K562 (cell line): ENCODE results near the gene ATG13. TPM values are rescaled to one million over a fixed set of nuclear protein-coding genes. Genes with fewer than 3 reads are reported as not detected.

Source experiments
- CC2D1A ChIP-seq: fragments of 450-650 bp; IDR thresholded peaks from 2 replicates; pipeline ENCODE4 v1.6.1; 2017; ENCODE audit warnings: mild to moderate bottlenecking
- CREBBP ChIP-seq: IDR thresholded peaks from one replicate; pipeline ENCODE4 v1.6.1; 2012; ENCODE audit warnings: low read depth, mild to moderate bottlenecking, control low read depth, inconsistent platforms, low read length
- FOXK2 ChIP-seq, 2 experiments: fragments of 450-650 bp; IDR thresholded peaks in 1 of 2; conservative IDR thresholded peaks in 1 of 2; 2 replicates each; pipeline ENCODE4 v1.6.1; 2016; ENCODE audit warnings: low read depth in 2 of 2, mild to moderate bottlenecking in 1 of 2
- HNRNPLL ChIP-seq: fragments of 200-400 bp; formaldehyde crosslinking; IDR thresholded peaks from 2 replicates; pipeline ENCODE4 v1.6.1; 2017; ENCODE audit warnings: low read length, low read depth, mild to moderate bottlenecking; ENCODE audit not compliant: poor library complexity, severe bottlenecking
- KAT8 ChIP-seq: fragments of 450-650 bp; IDR thresholded peaks from 2 replicates; pipeline ENCODE4 v1.6.1; 2016; ENCODE audit warnings: low read depth, mild to moderate bottlenecking
- LCOR ChIP-seq: sonication (generic); formaldehyde crosslinking; IDR thresholded peaks from 2 replicates; pipeline ENCODE4 v1.8.0; 2022; ENCODE audit warnings: mild to moderate bottlenecking, missing genetic modification reagents
- MYC ChIP-seq, 2 experiments: fragments of 250-450 bp in 1 of 2; sonication (Bioruptor Pico) in 1 of 2; IDR thresholded peaks; 2 replicates each; pipeline versions ENCODE4 v1.5.1 to v1.6.1; 2012 to 2021; ENCODE audit warnings: low read depth in 2 of 2, borderline replicate concordance in 1 of 2, improper control_type of control experiment in 1 of 2, low read length in 1 of 2, mild to moderate bottlenecking in 1 of 2, moderate library complexity in 1 of 2
- MYNN ChIP-seq, 2 experiments: sonication (generic); formaldehyde crosslinking in 1 of 2; IDR thresholded peaks; 2 replicates each; pipeline versions ENCODE4 v1.5.0 to v1.6.1; 2016 to 2020; ENCODE audit warnings: antibody characterized with exemption in 1 of 2, missing genetic modification reagents in 1 of 2
- NFATC3 ChIP-seq: fragments of 450-650 bp; IDR thresholded peaks from 2 replicates; pipeline ENCODE4 v1.6.1; 2017; ENCODE audit warnings: mild to moderate bottlenecking
- PPARD ChIP-seq: fragments of 250-450 bp; sonication (Bioruptor Pico); IDR thresholded peaks from 2 replicates; pipeline ENCODE4 v1.8.0; 2022; ENCODE audit warnings: inconsistent platforms, mild to moderate bottlenecking, moderate library complexity
- RBM25 ChIP-seq: fragments of 200-400 bp; formaldehyde crosslinking; IDR thresholded peaks from 2 replicates; pipeline ENCODE4 v1.6.1; 2018; ENCODE audit warnings: low read length, low read depth, moderate library complexity; ENCODE audit not compliant: severe bottlenecking
- SMC3 ChIP-seq: conservative IDR thresholded peaks from 2 replicates; pipeline ENCODE4 v1.6.1; 2011; ENCODE audit warnings: low read depth, low read length, improper control_type of control experiment; ENCODE audit not compliant: insufficient read depth
- TAF7 ChIP-seq: fragments of 450-650 bp; IDR thresholded peaks from 2 replicates; pipeline ENCODE4 v1.6.1; 2016; ENCODE audit warnings: missing genetic modification characterization, missing compliant biosample characterization
- TCF3 ChIP-seq: sonication (generic); formaldehyde crosslinking; IDR thresholded peaks from 2 replicates; pipeline ENCODE4 v1.4.0; 2020; ENCODE audit warnings: mild to moderate bottlenecking, missing genetic modification reagents
- TCF7L2 ChIP-seq: fragments of 150-350 bp; IDR thresholded peaks from 2 replicates; pipeline ENCODE4 v1.6.1; 2016; ENCODE audit warnings: low read depth, mild to moderate bottlenecking, low read length, moderate library complexity
- XRCC4 ChIP-seq: IDR thresholded peaks from one replicate; pipeline ENCODE4 v1.6.1; 2011; ENCODE audit not compliant: insufficient read depth, insufficient read length; ENCODE audit errors: extremely low read depth
- ZNF384 ChIP-seq: IDR thresholded peaks from 2 replicates; pipeline ENCODE4 v1.6.1; 2012; ENCODE audit warnings: low read depth, low read length, improper control_type of control experiment
- ZNF699 ChIP-seq: fragments of 250-450 bp; sonication (Bioruptor Pico); IDR thresholded peaks from 2 replicates; pipeline ENCODE4 v1.8.0; 2021; ENCODE audit warnings: mild to moderate bottlenecking, moderate library complexity; ENCODE audit not compliant: insufficient replicate concordance
- ZNF764 ChIP-seq: fragments of 250-450 bp; sonication (Bioruptor Pico); IDR thresholded peaks from 2 replicates; pipeline ENCODE4 v1.4.0; 2020; ENCODE audit warnings: low read depth, mild to moderate bottlenecking, moderate library complexity
- ZNF766 ChIP-seq: fragments of 200-800 bp; sonication (Bioruptor generic); conservative IDR thresholded peaks from 2 replicates; pipeline ENCODE4 v1.6.1; 2016; ENCODE audit warnings: missing genetic modification characterization, missing compliant biosample characterization
- polyA plus RNA-seq, 8 experiments: library from polyadenylated mRNA; depleted of rRNA in 4 of 8; stranded (reverse) in 5 of 8; unstranded in 3 of 8; fragments of >200 nt; fragmentation: Nextera tagmentation in 2 of 8; fragmentation: Illumina TruSeq in 1 of 8; extraction: Ambion mirVana in 2 of 8; extraction: Trizol in 1 of 8; gene quantifications; 2 replicates each; pipeline versions ENCODE4 v1.2.1 to v1.2.3, GENCODE V29; 2011 to 2014; ENCODE audit warnings: inconsistent platforms in 1 of 8, missing spikeins in 1 of 8
- total RNA-seq, 7 experiments: library from RNA; depleted of rRNA in 6 of 7; stranded (reverse); fragments of >200 nt in 6 of 7; fragmentation: Illumina TruSeq in 2 of 7; extraction: Trizol in 2 of 7; gene quantifications; 2 replicates each; pipeline versions ENCODE4 v1.2.1 to v1.2.3, GENCODE V29; 2011 to 2021; ENCODE audit warnings: low replicate concordance in 1 of 7
- TF ChIP-seq, protein P1 (sequence below): fragments of 450-650 bp; IDR thresholded peaks from 2 replicates; pipeline ENCODE4 v1.6.1; 2017; ENCODE audit warnings: mild to moderate bottlenecking, moderate library complexity
- TF ChIP-seq, protein P2 (sequence below): IDR thresholded peaks from 2 replicates; pipeline ENCODE4 v1.6.1; 2011; ENCODE audit not compliant: insufficient read length; ENCODE audit errors: extremely low read depth
- TF ChIP-seq, protein P3 (sequence below): fragments of 150-350 bp; conservative IDR thresholded peaks from 2 replicates; pipeline ENCODE4 v1.6.1; 2014; ENCODE audit warnings: low read length

The ATG13 gene
- total and polyA plus RNA-seq, 9 of the 15 experiments (the other 6 are each of a cell fraction or from before 2014, with no cell fraction given), result 13.1 to 61.5 (median 36.5) TPM

DNA sequence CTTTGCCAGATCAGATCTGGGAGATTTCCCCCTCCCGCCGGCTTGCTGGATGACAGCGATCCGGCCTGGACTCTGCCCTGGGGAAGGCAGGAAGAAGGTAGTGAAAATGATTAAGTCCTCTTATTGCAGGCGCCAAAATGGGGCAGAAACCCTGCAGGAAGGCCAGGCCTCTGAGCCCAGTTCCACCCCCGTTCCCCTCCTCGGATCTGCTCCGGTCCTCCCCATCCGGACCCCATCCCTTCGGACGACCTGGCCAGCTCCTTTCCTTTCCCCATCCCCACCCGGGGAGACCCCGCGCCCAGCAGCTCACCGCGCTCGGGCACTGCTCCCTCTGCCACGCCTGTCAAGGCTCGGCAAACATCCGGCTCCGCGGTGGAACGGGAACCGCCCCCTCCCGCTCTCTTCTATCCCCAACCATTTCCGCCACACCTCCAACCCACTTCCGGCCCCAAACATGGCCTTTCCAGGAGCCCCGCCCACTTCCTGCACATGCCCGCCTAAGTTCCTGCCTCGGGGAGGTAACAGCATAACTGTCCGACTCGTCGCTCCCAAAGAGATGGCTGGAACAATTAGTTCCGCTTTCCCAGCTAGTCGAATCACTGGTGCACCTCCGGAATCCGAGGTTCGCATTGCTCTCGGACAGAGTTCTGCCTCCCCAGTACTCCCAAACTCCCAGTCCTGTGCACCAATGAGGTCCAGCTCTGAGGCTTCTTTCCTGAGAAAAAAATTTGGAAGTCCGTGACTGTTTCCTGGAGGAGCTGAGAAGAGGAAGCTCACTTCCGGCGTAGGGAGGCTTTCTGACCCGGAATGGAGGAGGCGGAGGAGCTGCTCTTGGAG lies 83.1 kb downstream of the ATG13 start, which contains the start of the genes ARHGAP1 and ZNF408 (continued):
- no peak for TF ChIP-seq ZNF699 (CRISPR knock-in tag)
- TF ChIP-seq HNRNPLL, result no peak
- TF ChIP-seq NFATC3, result peak; percentile 96
- TF ChIP-seq, protein P1, sequence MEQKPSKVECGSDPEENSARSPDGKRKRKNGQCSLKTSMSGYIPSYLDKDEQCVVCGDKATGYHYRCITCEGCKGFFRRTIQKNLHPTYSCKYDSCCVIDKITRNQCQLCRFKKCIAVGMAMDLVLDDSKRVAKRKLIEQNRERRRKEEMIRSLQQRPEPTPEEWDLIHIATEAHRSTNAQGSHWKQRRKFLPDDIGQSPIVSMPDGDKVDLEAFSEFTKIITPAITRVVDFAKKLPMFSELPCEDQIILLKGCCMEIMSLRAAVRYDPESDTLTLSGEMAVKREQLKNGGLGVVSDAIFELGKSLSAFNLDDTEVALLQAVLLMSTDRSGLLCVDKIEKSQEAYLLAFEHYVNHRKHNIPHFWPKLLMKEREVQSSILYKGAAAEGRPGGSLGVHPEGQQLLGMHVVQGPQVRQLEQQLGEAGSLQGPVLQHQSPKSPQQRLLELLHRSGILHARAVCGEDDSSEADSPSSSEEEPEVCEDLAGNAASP, result no peak
- TF ChIP-seq TAF7 (tag), result peak; percentile 71
- peak; percentile 93 for TF ChIP-seq FOXK2 (conservative IDR thresholded peaks at IDR 0.05 in 1 of 2, IDR thresholded peaks at IDR 0.05 in 1 of 2; ENCODE audit: low read depth in 2 of 2)
- TF ChIP-seq, protein P2, sequence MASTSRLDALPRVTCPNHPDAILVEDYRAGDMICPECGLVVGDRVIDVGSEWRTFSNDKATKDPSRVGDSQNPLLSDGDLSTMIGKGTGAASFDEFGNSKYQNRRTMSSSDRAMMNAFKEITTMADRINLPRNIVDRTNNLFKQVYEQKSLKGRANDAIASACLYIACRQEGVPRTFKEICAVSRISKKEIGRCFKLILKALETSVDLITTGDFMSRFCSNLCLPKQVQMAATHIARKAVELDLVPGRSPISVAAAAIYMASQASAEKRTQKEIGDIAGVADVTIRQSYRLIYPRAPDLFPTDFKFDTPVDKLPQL, result no peak
- peak; percentile 27; the same call in 1 of the 2 replicates for TF ChIP-seq TCF3 (CRISPR knock-in tag)
- TF ChIP-seq LCOR, result peak; percentile 97
- no peak for TF ChIP-seq TCF7L2
- TF ChIP-seq RBM25, result no peak
- peak; percentile 79; the same call in 1 of the 2 replicates for TF ChIP-seq KAT8
- TF ChIP-seq CC2D1A, result peak; percentile 35; the same call in 1 of the 2 replicates
- TF ChIP-seq MYNN (IDR thresholded peaks at IDR 0.05), result 0 out of 2 replicates have a peak, but pooled peaks have one; percentile 23
- TF ChIP-seq MYNN (CRISPR knock-in tag; IDR thresholded peaks at IDR 0.05), result no peak
- 0 out of 2 replicates have a peak, but pooled peaks have one; percentile 61 for TF ChIP-seq ZNF766 (CRISPR knock-in tag)
- TF ChIP-seq, protein P3, sequence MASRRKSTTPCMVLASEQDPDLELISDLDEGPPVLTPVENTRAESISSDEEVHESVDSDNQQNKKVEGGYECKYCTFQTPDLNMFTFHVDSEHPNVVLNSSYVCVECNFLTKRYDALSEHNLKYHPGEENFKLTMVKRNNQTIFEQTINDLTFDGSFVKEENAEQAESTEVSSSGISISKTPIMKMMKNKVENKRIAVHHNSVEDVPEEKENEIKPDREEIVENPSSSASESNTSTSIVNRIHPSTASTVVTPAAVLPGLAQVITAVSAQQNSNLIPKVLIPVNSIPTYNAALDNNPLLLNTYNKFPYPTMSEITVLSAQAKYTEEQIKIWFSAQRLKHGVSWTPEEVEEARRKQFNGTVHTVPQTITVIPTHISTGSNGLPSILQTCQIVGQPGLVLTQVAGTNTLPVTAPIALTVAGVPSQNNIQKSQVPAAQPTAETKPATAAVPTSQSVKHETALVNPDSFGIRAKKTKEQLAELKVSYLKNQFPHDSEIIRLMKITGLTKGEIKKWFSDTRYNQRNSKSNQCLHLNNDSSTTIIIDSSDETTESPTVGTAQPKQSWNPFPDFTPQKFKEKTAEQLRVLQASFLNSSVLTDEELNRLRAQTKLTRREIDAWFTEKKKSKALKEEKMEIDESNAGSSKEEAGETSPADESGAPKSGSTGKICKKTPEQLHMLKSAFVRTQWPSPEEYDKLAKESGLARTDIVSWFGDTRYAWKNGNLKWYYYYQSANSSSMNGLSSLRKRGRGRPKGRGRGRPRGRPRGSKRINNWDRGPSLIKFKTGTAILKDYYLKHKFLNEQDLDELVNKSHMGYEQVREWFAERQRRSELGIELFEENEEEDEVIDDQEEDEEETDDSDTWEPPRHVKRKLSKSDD, result peak; percentile 64; the same call in 1 of the 2 replicates
- no peak for TF ChIP-seq XRCC4
- TF ChIP-seq PPARD, result no peak
- no peak for TF ChIP-seq CREBBP
- TF ChIP-seq SMC3, result no peak
- TF ChIP-seq ZNF384, result no peak
- peak; percentile 92 for TF ChIP-seq MYC (IDR thresholded peaks at IDR 0.05; ENCODE audit: low read depth, low read length)
- peak; percentile 63; the same call in 1 of the 2 replicates for TF ChIP-seq MYC (CRISPR knock-in tag; IDR thresholded peaks at IDR 0.05; ENCODE audit: borderline replicate concordance, low read depth)
- TF ChIP-seq ZNF764 (CRISPR knock-in tag), result peak; percentile 53; the same call in 1 of the 2 replicates
